ENCODE data around the gene TIE1. TPM values are rescaled to one million over a fixed set of nuclear protein-coding genes. Genes with fewer than 3 reads are reported as not detected.

Gene TIE1
- total and polyA plus RNA-seq, 2 donors (not counting 1 experiment from before 2014, with no cell fraction given) = 0.02 TPM; not detected in 1

DNA sequence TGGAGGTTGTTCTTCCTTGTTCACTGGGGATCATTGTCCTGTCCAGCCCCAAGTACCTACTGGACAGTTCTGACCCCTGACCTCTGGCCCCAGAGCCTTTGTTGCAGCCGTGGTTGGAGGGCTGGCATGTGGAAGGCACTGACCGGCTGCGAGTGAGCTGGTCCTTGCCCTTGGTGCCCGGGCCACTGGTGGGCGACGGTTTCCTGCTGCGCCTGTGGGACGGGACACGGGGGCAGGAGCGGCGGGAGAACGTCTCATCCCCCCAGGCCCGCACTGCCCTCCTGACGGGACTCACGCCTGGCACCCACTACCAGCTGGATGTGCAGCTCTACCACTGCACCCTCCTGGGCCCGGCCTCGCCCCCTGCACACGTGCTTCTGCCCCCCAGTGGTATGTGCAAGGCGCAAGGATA, 11.4 kb downstream of the TIE1 start:
- H3K36me3 ChIP-seq (ENCODE audit: control insufficient read depth, insufficient read depth, low read length) = no peaks in the 10 kb centered on the region
- H3K27me3 ChIP-seq (ENCODE audit: control insufficient read depth, insufficient read depth, low read length) = no peaks in the 10 kb centered on the region
- H4K20me1 ChIP-seq (ENCODE audit: control insufficient read depth, extremely low read depth, insufficient read depth, low read length) = no peaks in the 10 kb centered on the region
- TF ChIP-seq CTCF (conservative IDR thresholded peaks at IDR 0.05 in 1 of 2, IDR thresholded peaks at IDR 0.05 in 1 of 2; ENCODE audit: low read depth in 1 of 2, low read length in 2 of 2) (no peak), EZH2 (IDR thresholded peaks at IDR 0.05; ENCODE audit: low read length, missing control alignments) (no peak)
- no peak overlapping the region for H3K4me2 ChIP-seq (ENCODE audit: extremely low read depth, insufficient read depth, low read length)
- no peak overlapping the region for H2AFZ ChIP-seq (ENCODE audit: low read length)
- no peaks in the 10 kb centered on the region for H3K79me2 ChIP-seq (ENCODE audit: control insufficient read depth, insufficient read depth, low read length)
- no peak overlapping the region for H3K4me3 ChIP-seq (replicated peaks in 1 of 4; ENCODE audit: control extremely low read depth in 1 of 4, insufficient read depth in 1 of 4, low read depth in 3 of 4, low read length in 4 of 4)
- no peaks in the 10 kb centered on the region for H3K4me1 ChIP-seq (ENCODE audit: control insufficient read depth, extremely low read depth, insufficient read depth, low read length)
- no peak overlapping the region for H3K27ac ChIP-seq (ENCODE audit: insufficient read depth, low read length)
- DNase-seq (ENCODE audit: low read depth in 2 of 2) = no peak
- no peak overlapping the region for H3K9ac ChIP-seq (ENCODE audit: insufficient read depth, low read length)
- H3K9me3 ChIP-seq (ENCODE audit: control insufficient read depth, insufficient read depth, low read depth, low read length) = no peaks in the 10 kb centered on the region

DNA sequence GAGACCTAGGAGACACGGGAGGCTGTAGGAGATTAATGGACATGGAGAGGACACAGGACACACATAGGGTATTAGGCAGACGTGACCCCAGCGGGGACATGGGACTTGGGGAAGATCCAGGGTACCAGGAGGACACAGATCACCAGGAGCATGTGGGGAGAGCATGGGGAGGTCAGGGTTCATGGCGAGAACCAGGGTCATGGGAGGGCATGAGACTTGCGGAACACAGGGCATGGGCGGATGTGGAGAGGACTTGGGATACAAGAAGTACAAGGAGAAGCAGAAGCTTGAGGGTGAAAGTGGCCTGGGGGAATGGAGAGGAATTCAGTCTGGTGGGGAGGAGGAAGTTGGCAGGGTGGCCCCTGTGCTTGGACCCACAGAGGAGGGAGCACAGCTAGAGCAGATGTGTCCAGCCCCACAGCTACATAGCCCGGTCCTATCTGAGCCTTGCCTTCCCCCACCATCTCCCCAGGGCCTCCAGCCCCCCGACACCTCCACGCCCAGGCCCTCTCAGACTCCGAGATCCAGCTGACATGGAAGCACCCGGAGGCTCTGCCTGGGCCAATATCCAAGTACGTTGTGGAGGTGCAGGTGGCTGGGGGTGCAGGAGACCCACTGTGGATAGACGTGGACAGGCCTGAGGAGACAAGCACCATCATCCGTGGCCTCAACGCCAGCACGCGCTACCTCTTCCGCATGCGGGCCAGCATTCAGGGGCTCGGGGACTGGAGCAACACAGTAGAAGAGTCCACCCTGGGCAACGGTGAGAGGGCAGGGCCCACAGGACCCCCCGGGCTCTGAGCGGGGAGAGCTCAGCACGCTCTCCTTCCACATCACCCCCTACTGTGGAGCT, 12.1 kb downstream of the TIE1 start:
- Histone ChIP-seq H3K27me3 (ENCODE audit: control insufficient read depth, insufficient read depth, low read length) (no peaks in the 10 kb centered on the region), H3K4me1 (ENCODE audit: control insufficient read depth, extremely low read depth, insufficient read depth, low read length) (no peaks in the 10 kb centered on the region), H3K4me3 (replicated peaks in 1 of 4; ENCODE audit: control extremely low read depth in 1 of 4, insufficient read depth in 1 of 4, low read depth in 3 of 4, low read length in 4 of 4) (no peak overlapping the region), H4K20me1 (ENCODE audit: control insufficient read depth, extremely low read depth, insufficient read depth, low read length) (no peaks in the 10 kb centered on the region), H2AFZ (ENCODE audit: low read length) (no peak overlapping the region), H3K9ac (ENCODE audit: insufficient read depth, low read length) (no peak overlapping the region), H3K79me2 (ENCODE audit: control insufficient read depth, insufficient read depth, low read length) (no peaks in the 10 kb centered on the region), H3K36me3 (ENCODE audit: control insufficient read depth, insufficient read depth, low read length) (no peaks in the 10 kb centered on the region), H3K27ac (ENCODE audit: insufficient read depth, low read length) (no peak overlapping the region), H3K4me2 (ENCODE audit: extremely low read depth, insufficient read depth, low read length) (no peak overlapping the region), H3K9me3 (ENCODE audit: control insufficient read depth, insufficient read depth, low read depth, low read length) (no peaks in the 10 kb centered on the region)
- DNase-seq (ENCODE audit: low read depth in 2 of 2) = no peak
- TF ChIP-seq EZH2 (IDR thresholded peaks at IDR 0.05; ENCODE audit: low read length, missing control alignments) (no peak), CTCF (conservative IDR thresholded peaks at IDR 0.05 in 1 of 2, IDR thresholded peaks at IDR 0.05 in 1 of 2; ENCODE audit: low read depth in 1 of 2, low read length in 2 of 2) (no peak)

DNA sequence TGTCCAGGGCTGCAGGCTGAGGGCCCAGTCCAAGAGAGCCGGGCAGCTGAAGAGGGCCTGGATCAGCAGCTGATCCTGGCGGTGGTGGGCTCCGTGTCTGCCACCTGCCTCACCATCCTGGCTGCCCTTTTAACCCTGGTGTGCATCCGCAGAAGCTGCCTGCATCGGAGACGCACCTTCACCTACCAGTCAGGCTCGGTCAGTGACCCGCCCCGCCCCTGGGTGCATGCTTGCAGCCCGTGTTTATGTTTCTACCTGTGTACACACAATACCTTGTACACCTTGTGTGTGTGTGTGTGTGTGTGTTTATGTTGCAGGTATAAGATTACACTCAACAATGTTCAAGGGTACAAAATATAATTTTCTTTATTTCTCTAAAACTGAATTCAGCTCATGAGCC, 13.0 kb downstream of the TIE1 start:
- Histone ChIP-seq H3K4me1 (ENCODE audit: control insufficient read depth, extremely low read depth, insufficient read depth, low read length) (no peaks in the 10 kb centered on the region), H3K27me3 (ENCODE audit: control insufficient read depth, insufficient read depth, low read length) (no peaks in the 10 kb centered on the region), H4K20me1 (ENCODE audit: control insufficient read depth, extremely low read depth, insufficient read depth, low read length) (no peaks in the 10 kb centered on the region), H3K27ac (ENCODE audit: insufficient read depth, low read length) (no peak overlapping the region), H3K9me3 (ENCODE audit: control insufficient read depth, insufficient read depth, low read depth, low read length) (no peaks in the 10 kb centered on the region), H3K79me2 (ENCODE audit: control insufficient read depth, insufficient read depth, low read length) (no peaks in the 10 kb centered on the region), H2AFZ (ENCODE audit: low read length) (no peak overlapping the region), H3K4me3 (replicated peaks in 1 of 4; ENCODE audit: control extremely low read depth in 1 of 4, insufficient read depth in 1 of 4, low read depth in 3 of 4, low read length in 4 of 4) (no peak overlapping the region), H3K9ac (ENCODE audit: insufficient read depth, low read length) (no peak overlapping the region), H3K4me2 (ENCODE audit: extremely low read depth, insufficient read depth, low read length) (no peak overlapping the region), H3K36me3 (ENCODE audit: control insufficient read depth, insufficient read depth, low read length) (no peaks in the 10 kb centered on the region)
- TF ChIP-seq CTCF (conservative IDR thresholded peaks at IDR 0.05 in 1 of 2, IDR thresholded peaks at IDR 0.05 in 1 of 2; ENCODE audit: low read depth in 1 of 2, low read length in 2 of 2) (no peak), EZH2 (IDR thresholded peaks at IDR 0.05; ENCODE audit: low read length, missing control alignments) (no peak)
- no peak for DNase-seq (ENCODE audit: low read depth in 2 of 2)
